ENCODE measurements around the gene TAB3. TPM values are rescaled to one million over a fixed set of nuclear protein-coding genes. Genes with fewer than 3 reads are reported as not detected.

Gene TAB3
- total RNA-seq, 1 donor from 2014 or later = 9.2 TPM

DNA sequence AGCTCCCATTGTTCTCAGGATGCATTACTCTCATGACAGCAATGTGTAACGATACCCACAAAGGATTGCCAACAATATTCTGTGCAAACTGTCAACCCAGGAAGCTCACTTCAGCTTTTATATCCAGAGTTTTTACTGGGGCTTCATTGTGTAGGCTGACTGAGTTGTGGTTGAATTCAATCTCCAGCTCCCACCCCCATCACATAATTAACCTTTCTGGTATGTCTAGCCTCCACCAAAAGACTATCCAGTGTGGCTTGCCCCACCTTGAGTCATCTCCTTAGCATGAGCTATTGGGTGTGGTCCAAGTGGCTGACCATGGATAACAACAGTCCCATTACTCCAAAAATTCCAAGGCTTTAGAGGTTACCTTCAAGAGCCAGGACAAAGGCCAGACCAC, 17.7 kb upstream of the TAB3 start:
- Mint-ChIP-seq H3K27ac (ENCODE audit: unreplicated experiment) (no peak overlapping the region), H3K4me3 (ENCODE audit: unreplicated experiment) (no peak overlapping the region), H3K9me3 (ENCODE audit: low read depth) (peaks cover 5% of the 10 kb centered on the region), H3K36me3 (ENCODE audit: low read depth) (no peaks in the 10 kb centered on the region), H3K27me3 (ENCODE audit: low read depth) (peaks cover 2% of the 10 kb centered on the region), H3K4me1 (ENCODE audit: low read depth) (no peaks in the 10 kb centered on the region)
- TF ChIP-seq, protein P1, sequence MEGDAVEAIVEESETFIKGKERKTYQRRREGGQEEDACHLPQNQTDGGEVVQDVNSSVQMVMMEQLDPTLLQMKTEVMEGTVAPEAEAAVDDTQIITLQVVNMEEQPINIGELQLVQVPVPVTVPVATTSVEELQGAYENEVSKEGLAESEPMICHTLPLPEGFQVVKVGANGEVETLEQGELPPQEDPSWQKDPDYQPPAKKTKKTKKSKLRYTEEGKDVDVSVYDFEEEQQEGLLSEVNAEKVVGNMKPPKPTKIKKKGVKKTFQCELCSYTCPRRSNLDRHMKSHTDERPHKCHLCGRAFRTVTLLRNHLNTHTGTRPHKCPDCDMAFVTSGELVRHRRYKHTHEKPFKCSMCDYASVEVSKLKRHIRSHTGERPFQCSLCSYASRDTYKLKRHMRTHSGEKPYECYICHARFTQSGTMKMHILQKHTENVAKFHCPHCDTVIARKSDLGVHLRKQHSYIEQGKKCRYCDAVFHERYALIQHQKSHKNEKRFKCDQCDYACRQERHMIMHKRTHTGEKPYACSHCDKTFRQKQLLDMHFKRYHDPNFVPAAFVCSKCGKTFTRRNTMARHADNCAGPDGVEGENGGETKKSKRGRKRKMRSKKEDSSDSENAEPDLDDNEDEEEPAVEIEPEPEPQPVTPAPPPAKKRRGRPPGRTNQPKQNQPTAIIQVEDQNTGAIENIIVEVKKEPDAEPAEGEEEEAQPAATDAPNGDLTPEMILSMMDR (IDR thresholded peaks at IDR 0.05) = no peak
- no peak for DNase-seq (ENCODE audit: low spot score)

DNA sequence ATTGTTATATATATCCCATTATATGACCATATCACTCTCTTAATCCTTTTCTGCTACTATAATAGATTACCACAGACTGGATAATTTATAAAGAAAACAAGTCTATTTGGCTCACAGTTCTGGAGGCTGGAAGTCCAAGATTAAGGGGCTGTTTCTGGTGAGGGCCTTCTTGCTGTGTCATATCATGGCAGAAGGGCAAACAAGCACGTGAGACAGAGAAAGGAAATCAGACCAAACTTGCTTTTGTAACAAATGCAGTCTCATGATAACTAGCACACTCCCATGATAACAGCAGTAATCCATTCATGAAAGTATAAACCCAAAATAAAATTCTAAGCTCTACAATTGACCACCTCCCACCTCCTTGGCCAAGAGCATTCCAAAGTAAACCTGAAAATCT, 16.3 kb upstream of the TAB3 start:
- TF ChIP-seq, protein P1 (IDR thresholded peaks at IDR 0.05) = no peak
- no peak for DNase-seq (ENCODE audit: low spot score)
- no peaks in the 10 kb centered on the region for H3K4me1 Mint-ChIP-seq (ENCODE audit: low read depth)
- no peaks in the 10 kb centered on the region for H3K36me3 Mint-ChIP-seq (ENCODE audit: low read depth)
- H3K4me3 Mint-ChIP-seq (ENCODE audit: unreplicated experiment) = no peak overlapping the region
- peaks cover 3% of the 10 kb centered on the region for H3K9me3 Mint-ChIP-seq (ENCODE audit: low read depth)
- peaks cover 1% of the 10 kb centered on the region for H3K27me3 Mint-ChIP-seq (ENCODE audit: low read depth)
- no peak overlapping the region for H3K27ac Mint-ChIP-seq (ENCODE audit: unreplicated experiment)

DNA sequence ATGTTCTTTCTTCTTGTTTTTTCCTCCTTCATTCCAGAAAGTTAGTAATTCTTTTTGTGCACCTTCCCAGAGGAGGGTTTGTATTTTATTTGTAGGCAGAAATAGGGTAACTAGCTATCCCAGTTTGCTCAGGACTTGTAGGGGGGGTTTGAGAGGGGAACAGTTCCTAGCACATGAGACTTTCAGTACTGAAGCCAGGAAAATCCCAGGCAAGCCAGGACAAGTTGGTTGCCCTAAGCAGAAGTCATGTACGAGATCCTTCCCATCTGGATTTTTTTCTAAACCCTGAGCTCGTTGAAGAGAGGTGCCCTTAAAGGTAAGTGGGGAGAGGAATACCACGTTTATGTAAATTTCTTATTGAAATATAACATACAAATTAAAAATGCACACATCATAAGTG, 15.6 kb upstream of the TAB3 start:
- DNase-seq (ENCODE audit: low spot score) = no peak
- H3K36me3 Mint-ChIP-seq (ENCODE audit: low read depth) = no peaks in the 10 kb centered on the region
- no peak overlapping the region for H3K4me3 Mint-ChIP-seq (ENCODE audit: unreplicated experiment)
- H3K27ac Mint-ChIP-seq (ENCODE audit: unreplicated experiment) = no peak overlapping the region
- no peaks in the 10 kb centered on the region for H3K4me1 Mint-ChIP-seq (ENCODE audit: low read depth)
- peaks cover 2% of the 10 kb centered on the region for H3K9me3 Mint-ChIP-seq (ENCODE audit: low read depth)
- TF ChIP-seq, protein P1 (IDR thresholded peaks at IDR 0.05) = no peak
- no peaks in the 10 kb centered on the region for H3K27me3 Mint-ChIP-seq (ENCODE audit: low read depth)

DNA sequence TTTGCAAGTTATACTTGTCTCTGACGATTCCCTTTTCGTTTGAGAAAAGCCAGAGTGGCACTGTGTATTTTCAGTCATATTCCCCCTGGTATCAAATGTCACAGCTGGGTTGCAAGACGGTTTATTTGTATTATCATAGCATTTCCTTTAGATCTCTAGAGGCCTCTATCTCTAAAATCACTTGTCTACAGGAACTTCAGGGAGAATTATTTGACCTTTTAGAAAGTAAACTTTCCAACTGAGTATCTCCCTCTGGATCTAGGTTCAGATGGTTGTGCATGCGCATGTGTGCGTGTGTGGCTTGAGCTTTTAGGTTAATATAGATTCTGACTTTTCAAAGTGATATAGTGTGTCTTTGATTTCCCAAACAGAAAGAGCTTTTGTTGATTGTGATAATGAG, 15.1 kb upstream of the TAB3 start:
- Mint-ChIP-seq H3K4me1 (ENCODE audit: low read depth) (no peaks in the 10 kb centered on the region), H3K9me3 (ENCODE audit: low read depth) (peaks cover 2% of the 10 kb centered on the region), H3K4me3 (ENCODE audit: unreplicated experiment) (no peak overlapping the region), H3K27ac (ENCODE audit: unreplicated experiment) (no peak overlapping the region), H3K27me3 (ENCODE audit: low read depth) (no peaks in the 10 kb centered on the region), H3K36me3 (ENCODE audit: low read depth) (no peaks in the 10 kb centered on the region)
- TF ChIP-seq, protein P1 (IDR thresholded peaks at IDR 0.05) = no peak
- no peak for DNase-seq (ENCODE audit: low spot score)

DNA sequence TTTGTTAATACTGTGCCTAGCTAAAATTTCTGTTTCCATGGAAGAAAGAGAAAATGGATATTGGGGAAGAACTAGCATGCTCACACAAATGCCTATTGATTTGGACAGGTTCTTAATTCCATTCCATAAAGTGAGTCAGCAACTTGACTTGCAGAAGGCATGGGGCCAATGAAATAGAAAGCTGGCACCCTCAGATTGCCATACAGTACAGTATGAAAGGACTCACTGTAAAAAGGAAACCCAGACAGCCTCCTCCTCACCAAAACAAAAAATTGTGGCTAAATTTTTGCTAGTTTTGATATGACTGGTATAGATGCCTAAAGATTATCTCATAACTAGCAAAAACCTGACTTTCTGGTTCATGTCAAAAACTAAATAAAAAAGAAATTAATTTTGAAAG, 11.2 kb upstream of the TAB3 start:
- H3K36me3 Mint-ChIP-seq (ENCODE audit: low read depth) = no peaks in the 10 kb centered on the region
- TF ChIP-seq, protein P1 (IDR thresholded peaks at IDR 0.05) = no peak
- peaks cover 2% of the 10 kb centered on the region for H3K9me3 Mint-ChIP-seq (ENCODE audit: low read depth)
- no peak overlapping the region for H3K27ac Mint-ChIP-seq (ENCODE audit: unreplicated experiment)
- H3K27me3 Mint-ChIP-seq (ENCODE audit: low read depth) = peaks cover 3% of the 10 kb centered on the region
- no peaks in the 10 kb centered on the region for H3K4me1 Mint-ChIP-seq (ENCODE audit: low read depth)
- no peak for DNase-seq (ENCODE audit: low spot score)
- no peak overlapping the region for H3K4me3 Mint-ChIP-seq (ENCODE audit: unreplicated experiment)
